ENCODE data around the gene PPY. TPM values are rescaled to one million over a fixed set of nuclear protein-coding genes. Genes with fewer than 3 reads are reported as not detected.

PPY gene
- total RNA-seq, result not detected

- no peak for TF ChIP-seq CTCF (IDR thresholded peaks at IDR 0.05; ENCODE audit: low read depth)
These were observed at the start of gene PPY for GRCh38 chr17:43942051-43942685. PPY (minus strand) TSS chr17:43942476; CDS start chr17:43941654, 822 bp downstream.

GRCh38 chr17:43988301-43988700, 46.0 kb upstream of the PPY start:
- no peak for TF ChIP-seq CTCF (IDR thresholded peaks at IDR 0.05; ENCODE audit: low read depth)

- no peak for TF ChIP-seq CTCF (IDR thresholded peaks at IDR 0.05; ENCODE audit: low read depth)
These were observed 45.1 kb upstream of the PPY start for GRCh38 chr17:43987131-43988021.

GRCh38 chr17:43986225-43986981, 44.1 kb upstream of the PPY start:
- no peak for TF ChIP-seq CTCF (IDR thresholded peaks at IDR 0.05; ENCODE audit: low read depth)

DNA sequence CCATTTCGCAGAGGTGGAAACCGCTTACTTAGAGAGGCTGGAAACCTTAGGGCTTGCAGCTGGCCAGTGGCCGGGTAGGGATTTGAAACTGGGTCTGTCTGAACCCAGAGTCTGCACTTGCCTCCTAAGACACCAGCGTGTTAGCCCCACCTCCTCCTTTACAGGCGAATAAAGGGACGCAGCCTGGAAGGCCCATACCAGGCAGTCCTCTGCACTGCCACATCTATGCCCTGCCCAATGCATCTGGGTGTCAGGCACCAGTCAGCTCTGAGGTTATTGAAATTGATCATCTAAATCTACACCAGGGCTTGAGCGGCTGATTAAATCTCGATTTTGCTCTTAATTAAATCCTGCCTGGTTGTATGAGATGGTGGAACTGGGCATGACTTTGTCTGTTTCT, 42.2 kb upstream of the PPY start:
- TF ChIP-seq CTCF (IDR thresholded peaks at IDR 0.05; ENCODE audit: low read depth), result no peak

DNA sequence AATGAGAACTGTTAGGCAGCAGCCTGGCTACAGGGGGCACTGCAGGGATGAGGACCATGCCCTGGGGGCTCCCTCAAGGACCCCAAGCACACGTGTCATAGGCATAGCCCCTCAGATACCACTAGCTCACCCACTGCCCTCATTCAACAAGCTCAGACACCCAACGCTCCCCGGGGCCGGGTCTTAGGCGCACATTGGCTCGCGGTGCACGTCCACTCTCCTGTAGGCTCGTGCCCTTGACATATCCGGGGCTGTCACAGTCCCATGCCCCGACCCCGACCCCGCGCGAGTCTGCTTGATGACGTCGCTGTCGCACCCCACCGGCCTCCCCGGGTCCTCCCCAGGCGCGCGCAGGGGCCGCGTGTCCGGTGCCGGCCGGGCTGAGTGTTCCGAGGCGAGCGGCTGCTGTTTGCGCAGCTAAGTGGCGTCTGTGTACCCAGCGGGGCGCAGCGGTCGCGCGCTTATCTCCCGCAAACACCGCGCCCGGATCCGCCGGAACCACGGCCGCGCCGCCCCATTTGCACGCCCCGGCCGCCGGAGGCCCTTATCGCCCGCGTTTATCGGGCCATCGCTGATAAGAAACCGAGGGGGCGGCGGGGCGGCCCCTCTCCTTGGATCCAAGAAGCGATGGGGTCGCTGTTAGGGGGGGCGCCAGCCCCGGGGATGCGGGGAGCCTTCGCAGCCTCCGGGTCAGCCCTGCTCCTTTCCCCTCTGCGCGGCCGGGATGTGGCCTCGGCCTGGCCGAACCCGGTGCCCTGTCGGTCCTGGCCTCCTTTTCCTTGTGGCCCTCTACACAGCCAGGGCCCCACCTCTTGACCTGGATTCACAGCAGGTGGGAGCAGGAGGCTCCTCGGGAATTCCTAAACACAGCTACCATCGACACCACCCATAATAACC, 41.5 kb upstream of the PPY start:
- TF ChIP-seq CTCF (IDR thresholded peaks at IDR 0.05; ENCODE audit: low read depth), result no peak
